Endodermal cell (in vitro differentiated cells): ENCODE results near the gene FAAP100. TPM values are rescaled to one million over a fixed set of nuclear protein-coding genes. Genes with fewer than 3 reads are reported as not detected.

Source experiments
- DNase-seq: peaks from one replicate; pipeline ENCODE4 v3.0.0-alpha.2; 2017
- H3K27ac ChIP-seq: 2 replicates; pipeline ENCODE4 v1.5.1; 2013; ENCODE audit warnings: mild to moderate bottlenecking, low read depth, low read length, moderate library complexity
- H3K27me3 ChIP-seq: 2 replicates; pipeline ENCODE4 v1.6.1; 2013; ENCODE audit warnings: mild to moderate bottlenecking, low read length, moderate library complexity; ENCODE audit not compliant: insufficient read depth, control insufficient read depth, poor library complexity, severe bottlenecking
- H3K36me3 ChIP-seq: 2 replicates; pipeline ENCODE4 v1.7.0; 2013; ENCODE audit warnings: mild to moderate bottlenecking, low read length, moderate library complexity; ENCODE audit not compliant: control insufficient read depth, insufficient read depth
- H3K4me1 ChIP-seq: one replicate; pipeline ENCODE4 v1.7.0; 2013; ENCODE audit warnings: low read length; ENCODE audit not compliant: control insufficient read depth, insufficient read depth
- H3K4me3 ChIP-seq: 2 replicates; pipeline ENCODE4 v1.5.1; 2013; ENCODE audit warnings: mild to moderate bottlenecking, low read length, moderate library complexity
- H3K9ac ChIP-seq: 2 replicates; pipeline ENCODE4 v1.6.1; 2013; ENCODE audit warnings: mild to moderate bottlenecking, low read length, moderate library complexity; ENCODE audit not compliant: poor library complexity, severe bottlenecking; ENCODE audit errors: extremely low read depth
- H3K9me3 ChIP-seq: 2 replicates; pipeline ENCODE4 v1.6.1; 2013; ENCODE audit warnings: mild to moderate bottlenecking, low read length, moderate library complexity; ENCODE audit not compliant: control insufficient read depth
- H3K27ac Mint-ChIP-seq: 2 replicates; pipeline ENCODE4 v1.8.0; 2020; ENCODE audit warnings: mixed read lengths
- H3K27me3 Mint-ChIP-seq: 2 replicates; pipeline ENCODE4 v1.8.0; 2021; ENCODE audit warnings: mild to moderate bottlenecking, mixed read lengths; ENCODE audit not compliant: insufficient read depth
- H3K36me3 Mint-ChIP-seq: 2 replicates; pipeline ENCODE4 v1.8.0; 2020; ENCODE audit warnings: low read depth, mixed read lengths
- H3K4me1 Mint-ChIP-seq: 2 replicates; pipeline ENCODE4 v1.8.0; 2020; ENCODE audit warnings: mixed read lengths
- H3K4me3 Mint-ChIP-seq: 2 replicates; pipeline ENCODE4 v1.8.0; 2020; ENCODE audit warnings: mild to moderate bottlenecking, moderate library complexity, mixed read lengths
- H3K9me3 Mint-ChIP-seq: 2 replicates; pipeline ENCODE4 v1.8.0; 2020; ENCODE audit warnings: mild to moderate bottlenecking, mixed read lengths
- WGBS, 2 experiments: methylation state at CpG; one replicate each; pipeline versions ENCODE4 v1.1.5 to v1.1.7; 2013; ENCODE audit warnings: missing lambda C conversion rate in 2 of 2, mixed read lengths in 1 of 2; ENCODE audit not compliant: insufficient coverage in 1 of 2, insufficient read length in 1 of 2; 5-methylcytosine and 5-hydroxymethylcytosine counted together
- total RNA-seq, 2 donors: library from RNA; stranded (reverse); fragmentation: NEBNext Ultra II Directional in 1 of 2; extraction: Animal tissue kit (Norgen Biotek cat#: 25700) in 1 of 2; gene quantifications; 2 replicates in 1 of 2; 3 replicates in 1 of 2; pipeline ENCODE4 v1.2.1, GENCODE V29; 2021
- TF ChIP-seq, protein P1 (sequence below): fragments of 200-600 bp; sonication (generic); conservative IDR thresholded peaks from 2 replicates; pipeline ENCODE4 v1.5.0; 2021; ENCODE audit warnings: antibody characterized with exemption, mild to moderate bottlenecking

The FAAP100 gene
- total RNA-seq, 2 donors from 2014 or later = 34.5 to 39.5 TPM

DNA sequence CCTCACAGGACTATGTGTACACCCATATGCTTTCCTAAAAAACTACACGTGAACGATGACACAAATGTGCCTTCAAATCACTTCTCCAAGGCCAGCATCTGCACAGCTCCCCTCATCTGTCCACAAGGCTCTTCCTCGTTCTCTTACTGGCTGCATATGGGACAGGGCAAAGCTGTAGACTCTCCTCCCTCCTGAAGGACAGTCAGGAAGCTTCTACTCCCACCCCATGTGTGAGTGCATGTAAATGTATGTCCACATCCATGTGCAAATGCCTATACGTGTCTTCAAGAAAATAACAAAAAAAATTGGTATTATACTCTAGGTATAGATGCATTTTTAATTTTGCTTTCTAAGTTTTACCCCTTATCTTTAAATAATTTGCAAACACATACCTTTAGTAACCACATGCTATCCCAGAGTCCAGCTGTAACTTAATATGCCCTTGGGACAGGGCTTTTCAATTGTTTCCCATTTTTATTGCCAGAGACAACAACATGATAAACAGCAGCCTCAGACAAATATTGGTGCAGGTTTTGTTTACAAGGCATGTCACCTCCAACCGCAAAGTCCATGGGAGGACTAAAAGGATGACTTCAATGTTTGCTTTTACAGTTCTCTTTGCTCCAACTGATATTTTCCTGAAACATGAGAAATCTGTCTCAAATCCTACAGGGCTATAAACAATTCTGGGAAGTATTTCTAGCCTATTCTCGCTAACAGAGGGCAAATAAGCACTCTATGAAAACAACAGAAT, 31.6 kb upstream of the FAAP100 start:
- H3K4me3 Mint-ChIP-seq = no peak overlapping the region

GRCh38 chr17:81582749-81583148, 30.6 kb upstream of the FAAP100 start:
- Mint-ChIP-seq H3K27ac (no peak overlapping the region), H3K4me3 (no peak overlapping the region), H3K9me3 (no peaks in the 10 kb centered on the region), H3K36me3 (peaks cover 76% of the 10 kb centered on the region), H3K27me3 (no peaks in the 10 kb centered on the region), H3K4me1 (peaks cover 14% of the 10 kb centered on the region)
- WGBS, 2 experiments = 94 to 98% methylated on average over 12 of the region's 12 CpGs
- Histone ChIP-seq H3K4me3 (no peak overlapping the region), H3K36me3 (peaks cover 76% of the 10 kb centered on the region), H3K27ac (no peak overlapping the region), H3K27me3 (no peaks in the 10 kb centered on the region), H3K4me1 (no peaks in the 10 kb centered on the region), H3K9ac (no peak overlapping the region), H3K9me3 (no peaks in the 10 kb centered on the region)
- TF ChIP-seq, protein P1, sequence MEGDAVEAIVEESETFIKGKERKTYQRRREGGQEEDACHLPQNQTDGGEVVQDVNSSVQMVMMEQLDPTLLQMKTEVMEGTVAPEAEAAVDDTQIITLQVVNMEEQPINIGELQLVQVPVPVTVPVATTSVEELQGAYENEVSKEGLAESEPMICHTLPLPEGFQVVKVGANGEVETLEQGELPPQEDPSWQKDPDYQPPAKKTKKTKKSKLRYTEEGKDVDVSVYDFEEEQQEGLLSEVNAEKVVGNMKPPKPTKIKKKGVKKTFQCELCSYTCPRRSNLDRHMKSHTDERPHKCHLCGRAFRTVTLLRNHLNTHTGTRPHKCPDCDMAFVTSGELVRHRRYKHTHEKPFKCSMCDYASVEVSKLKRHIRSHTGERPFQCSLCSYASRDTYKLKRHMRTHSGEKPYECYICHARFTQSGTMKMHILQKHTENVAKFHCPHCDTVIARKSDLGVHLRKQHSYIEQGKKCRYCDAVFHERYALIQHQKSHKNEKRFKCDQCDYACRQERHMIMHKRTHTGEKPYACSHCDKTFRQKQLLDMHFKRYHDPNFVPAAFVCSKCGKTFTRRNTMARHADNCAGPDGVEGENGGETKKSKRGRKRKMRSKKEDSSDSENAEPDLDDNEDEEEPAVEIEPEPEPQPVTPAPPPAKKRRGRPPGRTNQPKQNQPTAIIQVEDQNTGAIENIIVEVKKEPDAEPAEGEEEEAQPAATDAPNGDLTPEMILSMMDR = no peak
- no peak for DNase-seq

More for the DNA sequence above, 31.6 kb upstream of the FAAP100 start:
- DNase-seq = no peak
- no peaks in the 10 kb centered on the region for H3K9me3 ChIP-seq
- Mint-ChIP-seq H3K9me3 (no peaks in the 10 kb centered on the region), H3K27ac (no peak overlapping the region), H3K27me3 (no peaks in the 10 kb centered on the region), H3K36me3 (peaks cover 79% of the 10 kb centered on the region), H3K4me1 (peaks cover 14% of the 10 kb centered on the region)
- no peak overlapping the region for H3K27ac ChIP-seq
- TF ChIP-seq, protein P1 = no peak
- H3K4me3 ChIP-seq = no peak overlapping the region
- peaks cover 80% of the 10 kb centered on the region for H3K36me3 ChIP-seq
- WGBS, 2 experiments = 92 to 100% methylated on average over 4 to 6 of the region's 6 CpGs
- H3K27me3 ChIP-seq = no peaks in the 10 kb centered on the region
- no peaks in the 10 kb centered on the region for H3K4me1 ChIP-seq
- no peak overlapping the region for H3K9ac ChIP-seq

- TF ChIP-seq, protein P1 = no peak
- DNase-seq = no peak
- H3K4me1 ChIP-seq = no peaks in the 10 kb centered on the region
- no peak overlapping the region for H3K27ac Mint-ChIP-seq
- peaks cover 14% of the 10 kb centered on the region for H3K4me1 Mint-ChIP-seq
- 95 to 100% methylated on average over 3 to 5 of the region's 5 CpGs for WGBS, 2 experiments
- H3K4me3 ChIP-seq = no peak overlapping the region
- H3K27me3 ChIP-seq = no peaks in the 10 kb centered on the region
- no peaks in the 10 kb centered on the region for H3K9me3 Mint-ChIP-seq
- H3K27me3 Mint-ChIP-seq = no peaks in the 10 kb centered on the region
- no peak overlapping the region for H3K27ac ChIP-seq
- H3K4me3 Mint-ChIP-seq = no peak overlapping the region
- H3K9me3 ChIP-seq = no peaks in the 10 kb centered on the region
- H3K36me3 Mint-ChIP-seq = peaks cover 78% of the 10 kb centered on the region
- H3K9ac ChIP-seq = no peak overlapping the region
- peaks cover 78% of the 10 kb centered on the region for H3K36me3 ChIP-seq
These were observed 30.2 kb upstream of the FAAP100 start for GRCh38 chr17:81582341-81582740.
